Measurements from ENCODE around the gene KIF5A.

GRCh38 chr12:57528831-57529555 is 20.9 kb upstream of the KIF5A start:
- TF ChIP-seq POLR2A (IDR thresholded peaks at IDR 0.05): no peak
- no peak for TF ChIP-seq CTCF (IDR thresholded peaks at IDR 0.05)
